Bone marrow (tissue), 2 donors: Measurements from ENCODE around the gene STARD3NL.

Experiments
- DNase-seq, 2 donors: peaks; one replicate each; lab custom pipeline; 2025; lab: John Stamatoyannopoulos, UW

Gene STARD3NL

DNA sequence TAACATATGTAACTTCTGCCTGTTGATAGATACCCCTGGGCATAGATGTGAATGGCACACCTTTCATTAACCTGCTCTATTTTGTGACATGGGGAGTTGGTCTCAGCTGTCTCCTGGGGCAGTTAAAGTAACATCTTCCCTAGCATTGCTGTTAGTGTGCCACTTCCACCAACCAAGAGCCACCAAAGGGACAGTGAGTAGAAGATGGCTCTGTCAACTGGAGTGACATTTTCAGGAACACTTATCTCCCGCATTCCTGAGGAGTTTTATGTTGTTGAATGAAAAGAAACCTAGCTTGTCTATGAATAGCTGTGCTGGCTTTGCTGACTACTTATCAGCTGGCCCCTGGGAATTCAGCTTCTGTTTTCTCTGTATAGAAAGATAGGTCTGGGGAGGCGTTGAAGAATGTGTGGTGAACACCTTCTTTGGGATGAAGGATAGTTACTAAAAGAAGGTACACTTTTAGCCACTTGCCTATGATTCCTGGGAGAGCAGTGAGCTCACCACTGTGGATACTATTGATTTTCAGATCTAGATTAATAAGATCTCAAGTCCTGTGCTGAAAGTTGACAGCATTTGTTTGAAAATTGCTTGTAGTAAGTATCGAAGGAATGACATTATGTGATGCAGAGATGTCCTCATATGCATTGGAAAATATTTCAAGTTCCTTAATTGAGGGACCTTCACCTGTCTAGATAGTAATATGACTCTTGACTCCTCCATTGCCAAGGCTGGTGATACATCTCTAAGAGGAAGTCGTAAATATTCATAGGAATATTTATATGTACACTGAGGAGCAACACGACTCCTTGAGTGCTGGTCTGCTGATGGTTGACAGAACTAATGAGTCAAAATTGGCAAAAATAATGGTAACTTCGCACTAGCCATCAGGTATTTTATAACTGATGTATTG is 7.6 kb downstream of the STARD3NL start:
- DNase-seq = no peak

DNA sequence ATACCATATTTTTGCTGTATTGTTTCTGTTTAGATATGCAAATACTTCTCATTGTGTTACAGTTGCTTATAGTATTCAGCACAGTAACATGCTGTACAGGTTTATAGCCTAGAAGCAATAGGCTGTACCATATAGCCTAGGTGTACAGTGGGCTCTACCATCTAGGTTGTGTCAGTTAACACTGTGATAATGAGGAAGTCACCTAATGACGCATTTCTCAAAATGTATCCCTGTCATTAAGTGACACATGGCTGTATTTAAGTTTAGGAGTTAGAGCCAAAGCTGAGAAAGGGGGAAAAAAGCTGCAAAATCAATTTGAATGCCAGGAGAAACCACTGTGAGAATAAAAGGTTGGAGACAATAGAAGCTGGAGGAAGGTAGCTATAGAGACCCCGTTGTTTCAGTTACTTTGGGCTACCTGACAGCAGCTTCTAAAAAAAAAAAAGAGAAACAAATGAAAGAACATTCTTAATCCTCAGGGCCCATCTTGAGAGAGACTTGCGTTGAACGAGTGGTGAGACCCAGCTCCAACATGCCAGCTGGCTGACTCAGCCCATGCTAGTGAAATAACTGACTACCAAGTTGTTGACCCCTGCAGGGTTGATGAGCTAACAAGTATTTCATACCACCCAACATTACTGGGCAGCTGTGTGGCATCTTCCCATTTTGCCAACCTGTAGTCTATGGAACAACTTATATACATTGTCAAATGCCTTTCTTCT is 8.7 kb downstream of the STARD3NL start:
- DNase-seq = no peak

DNA sequence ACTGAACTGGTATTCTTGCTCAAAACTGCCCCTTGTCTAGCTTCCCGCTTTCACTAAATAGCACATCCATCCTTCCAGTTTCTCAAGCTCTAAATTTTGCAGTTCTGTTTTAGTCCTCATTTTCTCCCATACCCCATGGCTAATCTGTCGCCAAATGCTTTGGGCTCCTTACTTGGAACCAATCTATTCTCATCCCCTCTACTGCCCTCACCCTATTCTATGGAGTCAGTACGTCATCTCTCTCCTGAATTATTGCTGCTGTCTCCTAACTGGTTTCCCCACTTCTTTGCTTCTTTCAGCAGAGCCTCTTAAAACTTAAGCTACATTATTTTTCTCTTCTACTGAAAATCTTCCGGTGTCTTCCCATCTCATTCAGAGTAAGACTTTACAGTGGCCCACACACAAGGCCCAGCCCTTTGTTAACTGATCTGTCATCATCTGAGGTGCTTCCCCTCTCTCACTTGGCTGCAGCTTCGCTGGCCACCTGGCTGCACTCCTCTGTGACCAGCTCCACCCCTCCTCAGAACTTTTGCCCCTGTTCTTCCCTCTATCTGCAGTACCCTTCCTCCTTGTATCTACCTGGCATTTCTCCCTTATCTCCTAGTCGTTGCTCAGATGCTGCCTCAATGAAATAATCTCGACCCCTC is 9.9 kb downstream of the STARD3NL start:
- no peak for DNase-seq

DNA sequence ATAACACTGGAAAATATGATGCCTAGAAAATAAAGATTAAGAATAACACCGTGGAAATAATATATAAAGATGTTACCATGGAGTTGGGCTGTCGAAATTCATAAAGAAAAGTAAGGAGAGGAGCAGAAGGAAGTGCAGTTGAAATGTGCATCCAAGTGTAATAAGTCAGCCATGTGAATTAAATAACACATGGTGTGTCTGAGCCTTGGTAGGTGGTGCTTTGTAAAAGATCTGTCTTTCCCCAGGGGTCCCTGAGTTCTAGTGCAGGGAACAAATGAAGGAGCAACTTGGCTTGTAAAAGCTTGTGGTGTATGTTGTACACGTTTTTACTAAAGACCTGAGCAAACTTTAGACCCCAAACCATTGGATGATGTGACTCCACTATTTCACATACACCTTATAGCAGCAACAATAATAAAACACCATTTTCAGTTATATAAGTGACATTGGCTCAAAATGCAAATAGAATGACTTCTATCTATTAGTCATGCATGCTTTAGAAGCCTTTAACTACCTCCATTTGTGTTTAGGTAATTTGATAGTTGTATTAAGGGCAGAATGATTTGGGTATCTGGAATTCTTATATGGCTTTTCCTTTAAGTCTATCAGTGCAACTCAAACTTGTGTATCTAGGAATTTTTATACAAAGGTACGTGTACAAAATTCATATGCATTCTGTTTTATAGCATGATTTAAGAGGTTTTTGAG is 11.3 kb downstream of the STARD3NL start:
- no peak for DNase-seq

DNA sequence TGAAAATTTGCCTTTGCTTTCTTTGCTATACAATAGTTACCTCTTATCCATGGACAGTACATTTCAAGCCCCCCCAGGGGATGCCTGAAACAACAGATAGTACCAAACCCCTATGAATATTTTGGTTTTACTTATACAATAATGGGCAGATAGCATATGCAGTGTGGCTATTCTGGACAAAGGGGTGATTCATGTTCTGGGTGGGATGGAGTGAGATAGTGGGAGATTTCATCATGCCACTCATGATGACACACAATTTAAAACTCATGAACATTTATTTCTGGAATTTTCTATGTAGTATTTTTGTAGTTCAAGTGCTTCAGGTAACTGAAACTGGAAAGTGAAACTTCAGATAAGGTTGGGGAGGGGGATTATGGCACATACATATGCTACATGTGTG is 12.0 kb downstream of the STARD3NL start:
- DNase-seq = no peak

DNA sequence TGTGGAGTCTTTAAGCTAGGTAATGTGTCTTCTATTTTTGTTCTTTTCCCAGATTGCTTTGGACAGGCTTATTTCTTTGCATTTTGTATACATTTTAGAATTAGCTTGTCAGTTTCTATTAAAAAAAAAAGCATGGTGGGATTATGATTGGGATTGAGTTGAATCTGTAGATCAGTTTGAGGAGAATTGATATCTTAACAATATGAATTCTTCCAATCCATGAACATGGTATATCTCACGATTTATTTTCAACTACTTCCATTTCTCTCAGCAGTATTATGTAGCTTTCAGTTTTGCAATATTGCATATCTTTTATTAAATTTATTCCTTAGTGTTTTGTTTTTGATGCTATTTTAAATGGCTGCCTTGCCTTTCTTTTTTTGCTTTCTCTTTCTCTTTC is 13.7 kb downstream of the STARD3NL start:
- DNase-seq = peak in 1 of 2 donors; percentile 19

DNA sequence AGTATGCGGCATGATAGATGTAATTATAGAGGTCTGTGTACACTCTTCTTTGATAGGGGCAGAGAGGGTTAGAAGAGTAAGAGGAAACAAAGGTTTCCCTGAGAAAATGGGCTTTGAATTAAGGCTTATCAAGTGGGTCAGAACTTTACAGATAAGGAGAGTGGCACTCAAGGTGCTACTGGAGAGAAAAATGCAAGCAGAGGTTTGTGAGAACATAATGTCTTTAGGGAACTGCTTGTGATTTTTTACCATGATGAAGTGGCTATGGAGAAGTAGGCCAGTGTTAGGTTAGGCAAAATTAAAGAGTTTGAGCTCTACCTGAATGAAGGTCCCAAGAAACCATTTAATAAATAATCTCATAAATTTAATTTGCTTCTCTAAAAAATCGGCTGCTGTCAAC is 14.3 kb downstream of the STARD3NL start:
- no peak for DNase-seq

DNA sequence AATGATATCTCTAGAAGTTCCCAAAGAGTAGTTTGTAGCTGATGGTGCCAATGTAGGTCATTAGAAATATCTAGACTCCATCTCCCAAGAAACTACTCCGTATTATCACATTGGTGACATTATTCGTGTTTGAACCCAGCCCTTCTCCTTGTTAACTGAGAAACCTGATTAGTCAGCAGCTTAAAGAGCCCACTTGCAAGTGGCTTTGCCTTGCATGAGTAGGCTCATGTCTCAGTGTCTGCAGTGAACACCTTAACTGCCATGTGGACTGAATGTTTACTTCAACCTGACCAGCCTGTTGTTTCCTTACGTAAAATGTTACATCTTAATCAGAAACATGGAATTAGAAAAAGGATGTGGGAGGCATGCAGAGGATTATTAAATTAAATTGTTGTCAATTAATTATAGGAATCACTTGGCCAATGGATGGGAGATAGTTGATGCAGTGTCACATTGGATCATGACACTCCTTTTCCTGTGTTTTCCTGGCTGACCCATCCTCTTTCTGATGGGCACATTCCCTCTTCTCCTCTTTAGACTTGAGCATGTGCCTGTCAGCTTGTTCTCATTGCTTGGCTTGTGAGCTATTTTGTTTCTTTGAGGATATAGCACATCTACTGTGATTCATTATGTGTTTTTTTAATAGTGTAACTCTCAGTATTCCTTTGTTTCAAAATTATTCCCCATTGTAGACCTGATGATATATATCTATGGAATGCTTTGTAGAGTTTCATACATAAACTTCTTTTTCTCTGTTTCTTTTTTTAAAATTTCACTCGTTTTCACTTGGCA is 18.0 kb downstream of the STARD3NL start:
- no peak for DNase-seq

DNA sequence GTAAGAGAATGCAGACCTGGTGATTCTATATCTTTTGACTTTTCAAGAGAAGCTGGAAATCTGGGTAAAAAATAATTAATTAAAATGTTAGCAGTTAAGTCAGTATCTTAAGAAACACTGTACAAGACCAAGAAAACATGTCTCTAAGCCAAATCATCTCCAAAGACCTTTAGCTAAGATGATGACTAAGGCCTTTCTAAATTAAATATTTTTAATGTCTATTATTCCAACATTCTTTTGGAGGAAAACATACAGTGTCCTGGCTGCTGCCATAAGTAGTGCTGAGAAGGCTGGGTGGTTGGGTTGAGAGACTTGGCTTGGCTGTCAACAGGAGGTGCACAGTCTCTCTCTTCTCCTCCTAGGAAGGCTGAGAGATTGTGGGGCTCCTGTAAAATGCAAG is 20.3 kb downstream of the STARD3NL start:
- no peak for DNase-seq

DNA sequence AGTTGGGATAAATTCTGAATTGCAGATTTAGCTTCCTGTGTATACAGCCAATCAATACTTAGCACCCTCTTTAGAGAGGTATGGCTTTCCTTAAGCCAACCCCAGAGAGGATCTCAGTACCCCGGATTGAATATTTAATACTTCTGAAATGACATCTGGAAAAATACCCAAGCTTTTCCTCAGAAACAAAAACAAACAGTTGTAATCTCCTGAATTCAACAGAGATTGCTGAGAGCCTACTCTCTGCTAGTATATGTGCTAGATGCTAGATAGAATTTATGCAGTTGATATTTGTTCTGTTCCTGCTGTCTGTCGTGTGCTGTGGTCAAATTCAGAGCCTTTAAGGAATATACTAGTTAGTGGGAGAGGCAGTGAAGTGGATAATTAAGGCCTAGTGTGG is 21.1 kb downstream of the STARD3NL start:
- no peak for DNase-seq

DNA sequence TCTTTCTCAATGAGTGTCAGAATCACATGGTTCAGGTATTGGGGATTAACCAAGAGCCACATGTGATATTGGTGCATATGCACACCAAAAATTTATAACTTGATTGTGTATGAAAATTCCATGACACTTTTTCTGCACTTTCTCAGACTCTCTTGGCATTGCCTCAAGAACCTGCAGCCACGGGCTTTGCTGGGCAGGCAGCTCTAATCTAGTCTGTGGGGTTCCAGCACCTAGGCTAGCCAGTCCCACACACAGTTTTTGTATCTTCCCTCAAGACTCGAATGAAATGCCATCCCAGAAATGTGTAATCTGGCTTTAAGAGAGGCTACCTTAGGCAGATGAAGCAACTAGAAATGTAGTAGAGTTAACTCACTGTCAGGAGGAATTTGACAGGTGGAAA is 21.7 kb downstream of the STARD3NL start:
- DNase-seq = no peak

DNA sequence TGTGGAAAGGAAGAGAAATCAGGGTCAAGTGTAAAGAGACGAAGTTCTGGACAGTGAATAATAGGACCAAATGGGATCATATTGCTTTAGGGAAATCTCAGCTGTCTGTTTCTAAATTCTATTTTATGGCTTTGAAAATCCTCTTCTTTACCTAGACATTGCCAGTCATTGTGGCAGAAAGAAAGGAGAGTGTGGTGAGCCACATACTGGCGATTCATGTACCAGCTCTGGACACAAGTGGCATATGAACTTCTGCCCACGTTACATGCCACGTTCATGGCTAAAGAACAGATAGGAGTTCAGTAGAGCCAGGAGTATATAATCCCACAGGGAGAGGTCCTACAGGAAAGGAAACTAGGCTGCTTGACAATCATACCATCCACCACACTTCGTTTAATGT is 28.0 kb downstream of the STARD3NL start:
- no peak for DNase-seq

DNA sequence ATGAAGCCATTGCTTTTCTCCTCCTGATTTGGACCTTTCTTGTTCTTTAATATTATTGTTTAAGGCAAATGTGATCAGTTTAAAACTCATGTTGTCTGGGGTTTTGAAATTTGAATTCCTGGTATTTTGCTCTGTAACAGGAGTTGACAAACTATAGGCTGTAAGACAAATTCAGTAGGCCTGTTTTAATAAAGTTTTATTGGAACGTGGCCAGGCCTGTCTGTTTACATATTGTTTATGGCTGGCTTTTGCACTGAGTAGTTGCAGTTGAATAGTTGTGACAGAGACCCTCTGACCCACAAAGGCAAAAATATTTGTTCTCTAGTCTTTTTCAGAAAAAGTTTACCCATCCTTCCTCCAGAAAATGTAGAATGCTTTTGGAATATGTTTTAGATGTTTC is 29.8 kb downstream of the STARD3NL start:
- DNase-seq = no peak

DNA sequence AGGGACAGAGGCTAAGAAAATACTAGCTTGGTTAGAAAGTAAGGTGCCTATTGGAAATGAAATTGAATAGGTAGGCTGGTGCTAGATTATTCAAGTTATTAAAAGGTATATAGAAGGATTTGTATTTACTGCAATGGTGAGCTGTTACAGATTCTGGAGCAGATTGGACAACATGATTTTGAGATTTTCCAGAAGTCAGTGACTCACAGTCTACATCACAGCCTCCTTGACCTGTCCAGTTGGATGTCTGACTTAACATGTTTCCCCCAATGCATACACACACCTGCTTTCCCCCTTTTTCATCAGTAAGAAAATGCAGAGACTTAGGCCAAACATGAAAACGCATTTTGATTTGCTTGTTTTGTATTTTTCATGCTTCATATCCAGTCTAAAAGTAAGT is 33.4 kb downstream of the STARD3NL start:
- no peak for DNase-seq

DNA sequence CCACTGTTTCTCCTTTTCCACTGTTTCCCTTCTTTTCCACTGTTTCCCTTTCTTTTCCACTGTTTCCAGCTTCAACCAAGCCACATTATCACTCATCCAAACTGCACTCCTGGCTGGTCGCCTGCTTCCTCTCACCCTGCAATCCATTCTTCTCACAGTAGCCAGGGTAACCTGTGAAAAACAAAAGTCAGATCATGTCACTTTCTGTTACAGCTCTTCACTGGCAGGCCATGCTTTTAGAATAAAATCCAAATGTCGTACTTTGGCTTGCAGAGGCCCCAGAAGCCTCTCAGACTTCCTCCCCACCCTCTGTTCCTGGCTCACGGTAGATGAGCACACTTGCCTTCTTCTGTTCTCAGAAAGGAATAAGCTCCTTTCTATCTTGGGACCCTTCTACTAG is 33.9 kb downstream of the STARD3NL start:
- DNase-seq = peak in 1 of 2 donors; percentile 48

DNA sequence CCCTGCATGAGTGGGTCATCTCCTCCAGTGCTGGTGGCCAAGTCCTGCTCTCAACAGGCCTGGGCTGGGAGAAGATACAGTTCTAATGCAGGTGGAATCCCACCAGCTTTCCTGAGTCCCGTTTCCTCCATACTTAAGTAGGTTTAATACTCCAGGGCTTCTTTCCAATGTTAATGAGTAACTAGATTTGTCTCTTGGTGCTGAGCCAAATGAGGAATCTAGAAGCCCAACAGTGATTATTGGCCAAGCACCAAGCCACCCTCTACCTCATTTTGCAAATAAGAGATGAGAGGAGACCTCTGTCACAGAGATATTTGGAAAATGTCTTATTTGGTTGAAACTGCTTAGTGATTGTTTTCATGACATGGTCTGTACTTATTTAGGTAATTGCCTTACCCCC is 37.1 kb downstream of the STARD3NL start:
- DNase-seq = no peak

DNA sequence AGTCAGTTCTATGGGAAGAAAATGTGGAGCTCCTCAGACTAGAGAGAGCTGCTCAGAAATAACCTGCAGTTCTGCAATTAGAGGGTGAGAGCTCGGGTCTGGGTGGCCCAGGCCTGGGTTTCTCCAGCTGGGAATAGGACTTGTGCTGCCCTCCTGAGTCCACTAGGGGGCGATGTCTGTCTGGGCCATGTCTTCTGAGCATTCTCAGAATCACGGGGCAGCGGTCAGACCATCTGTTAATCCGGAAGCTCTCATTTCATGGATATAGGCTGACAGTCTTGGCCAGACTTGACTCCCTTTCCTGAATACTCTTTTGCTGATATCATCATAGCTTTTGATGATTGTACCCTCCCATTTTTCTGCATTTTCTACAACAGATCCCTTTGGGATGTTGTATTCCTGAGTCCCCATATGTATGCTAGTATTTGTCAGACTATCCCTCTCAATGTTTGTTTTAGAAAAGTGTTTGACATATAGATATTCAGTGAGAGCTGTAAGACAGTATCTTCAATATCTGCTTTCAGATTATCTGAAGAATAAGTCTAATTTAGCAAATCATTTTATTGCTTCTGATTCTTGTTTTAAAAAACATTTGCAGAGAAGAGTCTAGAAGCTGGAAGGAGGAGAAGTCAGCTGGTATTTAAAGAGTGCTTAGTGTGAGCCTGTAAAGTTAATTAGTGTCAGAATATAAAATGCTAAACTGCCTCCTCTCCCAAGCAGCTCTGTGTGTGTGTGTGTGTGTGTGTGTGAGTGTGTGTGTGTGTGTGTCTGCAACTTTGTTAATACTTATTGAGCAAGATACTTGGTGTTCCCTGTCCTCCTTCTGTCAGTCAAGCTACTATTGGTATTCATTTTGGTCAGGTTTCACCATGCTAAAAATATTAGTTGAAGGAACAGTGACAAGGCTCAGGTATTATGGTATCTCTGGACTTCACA is 38.0 kb downstream of the STARD3NL start:
- DNase-seq = peak; percentile 21 to 92

DNA sequence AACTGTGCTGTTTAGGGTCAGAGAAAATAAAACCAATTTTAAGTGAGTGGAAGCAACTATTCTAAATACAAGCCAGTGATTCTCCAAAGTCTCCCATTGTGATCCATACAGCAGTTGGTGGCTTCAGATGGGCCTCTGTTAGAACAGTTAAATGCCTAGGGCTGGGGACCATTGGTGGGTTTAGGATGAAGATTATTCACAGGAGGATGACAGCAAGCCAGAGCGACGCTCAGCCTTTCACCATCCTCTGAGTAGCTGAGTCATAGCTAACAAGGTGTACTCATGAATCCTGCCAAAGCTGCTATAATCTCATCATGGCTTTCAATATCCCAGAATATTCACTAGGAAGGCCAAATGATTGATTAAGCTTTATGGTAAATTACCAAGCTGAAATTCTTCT is 39.6 kb downstream of the STARD3NL start:
- DNase-seq = no peak

DNA sequence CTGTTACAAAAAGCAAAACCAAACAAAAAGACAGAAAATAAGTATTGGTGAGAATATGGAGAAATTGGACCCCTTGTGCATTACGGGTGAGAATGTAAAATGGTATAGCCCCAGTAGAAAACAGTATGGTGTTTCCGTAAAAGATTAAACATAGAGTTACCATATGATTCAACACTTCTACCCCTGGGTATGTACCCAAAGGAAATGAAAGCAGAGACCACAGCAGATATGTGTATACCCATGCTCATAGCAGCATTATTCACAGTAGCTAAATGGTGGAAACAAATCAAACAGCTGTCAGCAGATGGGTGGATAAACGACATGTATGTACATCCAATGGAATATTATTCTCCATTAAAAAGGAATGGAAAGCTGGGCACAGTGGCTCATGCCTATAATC is 42.4 kb downstream of the STARD3NL start:
- no peak for DNase-seq

DNA sequence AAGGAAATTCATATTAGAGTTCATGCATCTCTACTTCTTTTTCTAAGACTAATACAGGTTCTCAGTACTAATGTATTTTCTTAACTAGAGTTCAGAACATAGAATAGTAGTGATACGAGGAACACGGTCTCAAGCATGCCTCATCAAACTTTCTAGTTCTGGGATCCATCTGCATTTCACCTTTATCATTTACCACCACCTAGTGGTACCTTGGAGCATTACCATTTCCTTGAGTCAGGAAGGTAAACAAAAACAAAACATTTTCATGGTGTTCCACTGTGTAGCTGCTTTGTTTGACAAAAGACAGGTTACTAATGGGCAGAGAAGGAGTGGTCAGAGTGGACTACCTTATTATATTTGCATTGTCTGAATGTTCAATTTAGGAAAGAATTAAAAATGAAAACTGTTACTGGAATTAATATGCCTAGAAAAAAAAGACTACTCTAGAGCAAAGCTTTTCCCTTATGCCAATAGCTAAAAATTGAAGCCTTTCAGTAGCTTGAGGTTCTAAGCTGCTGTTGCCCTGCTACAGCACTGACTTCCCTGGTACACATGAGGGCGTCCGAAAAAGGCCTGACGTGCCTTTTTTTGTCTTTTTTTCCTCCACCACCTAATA is 44.5 kb downstream of the STARD3NL start:
- peak in 1 of 2 donors; percentile 62 for DNase-seq
